ENCODE measurements around the gene TBC1D22A.

GRCh38 chr22:47047321-47048122, 285.1 kb downstream of the TBC1D22A start:
- no peak for TF ChIP-seq CTCF (IDR thresholded peaks at IDR 0.05 in 4 of 5, conservative IDR thresholded peaks at IDR 0.05 in 1 of 5)
- no peak for TF ChIP-seq POLR2A (IDR thresholded peaks at IDR 0.05)

All from gastrocnemius medialis (tissue), 4 donors.